Fibroblast of lung (primary cell): ENCODE results near the gene SP6.

Experiments used
- EZH2 ChIP-seq: IDR thresholded peaks from 2 replicates; pipeline ENCODE4 v1.5.1; 2012; ENCODE audit warnings: low read length, control low read depth, mild to moderate bottlenecking; ENCODE audit errors: missing control alignments
- TF ChIP-seq, protein P1 (sequence below), 2 donors: IDR thresholded peaks in 1 of 2; conservative IDR thresholded peaks in 1 of 2; 1 replicate in 1 of 2; 2 replicates in 1 of 2; pipeline ENCODE4 v1.5.1; 2011 to 2012; ENCODE audit warnings: low read length in 2 of 2, control low read depth in 1 of 2, inconsistent platforms in 1 of 2, low read depth in 1 of 2, mild to moderate bottlenecking in 1 of 2

DNA sequence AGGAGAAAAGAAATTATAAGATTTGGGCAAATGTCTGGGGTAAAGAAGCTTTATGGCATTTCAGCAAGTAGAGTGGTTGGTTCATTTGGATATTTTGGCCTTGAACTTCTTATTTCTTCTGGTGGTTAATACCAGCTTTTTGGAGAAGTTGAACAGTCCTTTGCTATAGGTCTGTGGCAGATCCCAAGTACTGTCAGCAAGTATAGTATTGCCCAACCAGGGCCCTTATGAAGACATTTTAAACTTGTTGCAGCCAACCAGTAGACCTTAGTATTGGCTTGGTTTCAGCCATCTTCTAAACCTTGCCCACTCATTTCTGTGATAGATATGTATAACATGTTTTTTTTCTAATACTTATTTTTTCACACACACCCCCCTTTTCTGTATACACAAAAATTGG, 47.3 kb upstream of the SP6 start:
- TF ChIP-seq, protein P1, sequence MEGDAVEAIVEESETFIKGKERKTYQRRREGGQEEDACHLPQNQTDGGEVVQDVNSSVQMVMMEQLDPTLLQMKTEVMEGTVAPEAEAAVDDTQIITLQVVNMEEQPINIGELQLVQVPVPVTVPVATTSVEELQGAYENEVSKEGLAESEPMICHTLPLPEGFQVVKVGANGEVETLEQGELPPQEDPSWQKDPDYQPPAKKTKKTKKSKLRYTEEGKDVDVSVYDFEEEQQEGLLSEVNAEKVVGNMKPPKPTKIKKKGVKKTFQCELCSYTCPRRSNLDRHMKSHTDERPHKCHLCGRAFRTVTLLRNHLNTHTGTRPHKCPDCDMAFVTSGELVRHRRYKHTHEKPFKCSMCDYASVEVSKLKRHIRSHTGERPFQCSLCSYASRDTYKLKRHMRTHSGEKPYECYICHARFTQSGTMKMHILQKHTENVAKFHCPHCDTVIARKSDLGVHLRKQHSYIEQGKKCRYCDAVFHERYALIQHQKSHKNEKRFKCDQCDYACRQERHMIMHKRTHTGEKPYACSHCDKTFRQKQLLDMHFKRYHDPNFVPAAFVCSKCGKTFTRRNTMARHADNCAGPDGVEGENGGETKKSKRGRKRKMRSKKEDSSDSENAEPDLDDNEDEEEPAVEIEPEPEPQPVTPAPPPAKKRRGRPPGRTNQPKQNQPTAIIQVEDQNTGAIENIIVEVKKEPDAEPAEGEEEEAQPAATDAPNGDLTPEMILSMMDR (conservative IDR thresholded peaks at IDR 0.05 in 1 of 2, IDR thresholded peaks at IDR 0.05 in 1 of 2; ENCODE audit: low read depth in 1 of 2, low read length in 2 of 2) = no peak
- TF ChIP-seq EZH2 = no peak
